GM12864 (cell line): Measurements from ENCODE around the gene ATP6V1D.

ENCODE experiments used
- DNase-seq: peaks from one replicate; pipeline ENCODE4 v3.0.0-alpha.2; 2011; ENCODE audit warnings: low read depth
- H3K4me3 ChIP-seq: 2 replicates; pipeline ENCODE4 v1.5.1; 2011; ENCODE audit warnings: mild to moderate bottlenecking, low read depth, low read length, control low read depth
- TF ChIP-seq, protein P1 (sequence below): IDR thresholded peaks from 2 replicates; pipeline ENCODE4 v1.5.1; 2011; ENCODE audit warnings: low read depth, mild to moderate bottlenecking, moderate library complexity, low read length, control low read depth, inconsistent platforms; ENCODE audit errors: missing control alignments

The ATP6V1D gene

DNA sequence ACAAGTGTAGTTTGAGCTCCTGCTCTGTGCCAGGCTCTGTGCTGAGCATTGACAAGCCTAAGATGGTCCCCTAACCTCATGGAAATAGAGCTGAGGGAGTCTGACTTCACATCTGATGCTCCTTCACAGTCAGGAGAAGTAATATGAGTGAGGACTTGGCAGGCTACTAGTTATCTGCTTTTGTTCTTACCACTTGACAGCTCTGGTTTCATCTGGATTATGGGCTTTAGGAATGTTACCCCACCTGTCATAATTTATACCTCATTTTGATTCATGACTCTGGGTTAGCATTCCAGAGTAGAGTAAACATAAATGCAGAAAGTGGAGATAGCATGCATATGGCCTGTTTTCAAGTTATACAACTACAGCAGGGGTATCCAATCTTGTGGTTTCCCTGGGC, 40.5 kb downstream of the ATP6V1D start:
- DNase-seq, result no peak
- no peak overlapping the region for H3K4me3 ChIP-seq
- TF ChIP-seq, protein P1, sequence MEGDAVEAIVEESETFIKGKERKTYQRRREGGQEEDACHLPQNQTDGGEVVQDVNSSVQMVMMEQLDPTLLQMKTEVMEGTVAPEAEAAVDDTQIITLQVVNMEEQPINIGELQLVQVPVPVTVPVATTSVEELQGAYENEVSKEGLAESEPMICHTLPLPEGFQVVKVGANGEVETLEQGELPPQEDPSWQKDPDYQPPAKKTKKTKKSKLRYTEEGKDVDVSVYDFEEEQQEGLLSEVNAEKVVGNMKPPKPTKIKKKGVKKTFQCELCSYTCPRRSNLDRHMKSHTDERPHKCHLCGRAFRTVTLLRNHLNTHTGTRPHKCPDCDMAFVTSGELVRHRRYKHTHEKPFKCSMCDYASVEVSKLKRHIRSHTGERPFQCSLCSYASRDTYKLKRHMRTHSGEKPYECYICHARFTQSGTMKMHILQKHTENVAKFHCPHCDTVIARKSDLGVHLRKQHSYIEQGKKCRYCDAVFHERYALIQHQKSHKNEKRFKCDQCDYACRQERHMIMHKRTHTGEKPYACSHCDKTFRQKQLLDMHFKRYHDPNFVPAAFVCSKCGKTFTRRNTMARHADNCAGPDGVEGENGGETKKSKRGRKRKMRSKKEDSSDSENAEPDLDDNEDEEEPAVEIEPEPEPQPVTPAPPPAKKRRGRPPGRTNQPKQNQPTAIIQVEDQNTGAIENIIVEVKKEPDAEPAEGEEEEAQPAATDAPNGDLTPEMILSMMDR, result no peak

GRCh38 chr14:67317822-67318221, 41.8 kb downstream of the ATP6V1D start:
- DNase-seq, result no peak
- TF ChIP-seq, protein P1, result no peak
- H3K4me3 ChIP-seq, result no peak overlapping the region

GRCh38 chr14:67313153-67313552, 46.5 kb downstream of the ATP6V1D start:
- H3K4me3 ChIP-seq, result no peak overlapping the region
- TF ChIP-seq, protein P1, result no peak
- DNase-seq, result no peak

GRCh38 chr14:67311868-67312267, 47.7 kb downstream of the ATP6V1D start:
- TF ChIP-seq, protein P1, result no peak
- no peak overlapping the region for H3K4me3 ChIP-seq
- DNase-seq, result no peak
